AG20443 (cell line): ENCODE measurements around the gene SCAMP1.
"Not testable (repeated sequence)": the region's sequence is repeated elsewhere in the genome, so short reads cannot be mapped to it uniquely, and the experiment has no call there.

ENCODE experiments used
- DNase-seq: peaks from one replicate; pipeline ENCODE4 v3.0.0; 2012; ENCODE audit warnings: low spot score, mixed read lengths

SCAMP1 gene

GRCh38 chr5:78360924-78361630 is 660 bp downstream of the SCAMP1 start:
- peak; percentile 55 for DNase-seq

GRCh38 chr5:78361631-78361993 is 1.2 kb downstream of the SCAMP1 start:
- DNase-seq = no peak

GRCh38 chr5:78362220-78362619 is 1.8 kb downstream of the SCAMP1 start:
- no peak for DNase-seq

GRCh38 chr5:78364005-78364404 is 3.6 kb downstream of the SCAMP1 start:
- DNase-seq = no peak

GRCh38 chr5:78367318-78367991 is 7.0 kb downstream of the SCAMP1 start:
- DNase-seq = no peak

- no peak for DNase-seq
Observed at GRCh38 chr5:78369680-78370079, 9.3 kb downstream of the SCAMP1 start.

- DNase-seq = no peak
Observed at GRCh38 chr5:78373231-78373630, 12.8 kb downstream of the SCAMP1 start.

- no peak for DNase-seq
Observed at GRCh38 chr5:78376315-78376714, 15.9 kb downstream of the SCAMP1 start.

GRCh38 chr5:78377056-78377717 is 16.8 kb downstream of the SCAMP1 start:
- peak; percentile 28 for DNase-seq

GRCh38 chr5:78377718-78378105 is 17.3 kb downstream of the SCAMP1 start:
- no peak for DNase-seq

GRCh38 chr5:78387468-78388153 is 27.2 kb downstream of the SCAMP1 start:
- DNase-seq = no peak

GRCh38 chr5:78391357-78391756 is 30.9 kb downstream of the SCAMP1 start:
- not testable (repeated sequence) for DNase-seq

- no peak for DNase-seq
Observed at GRCh38 chr5:78397831-78398230, 37.4 kb downstream of the SCAMP1 start.

GRCh38 chr5:78399116-78399515 is 38.7 kb downstream of the SCAMP1 start:
- DNase-seq = no peak

- DNase-seq = no peak
Observed at GRCh38 chr5:78404682-78405293, 44.4 kb downstream of the SCAMP1 start.

- DNase-seq = peak; percentile 53
Observed at GRCh38 chr5:78405829-78406750, 45.7 kb downstream of the SCAMP1 start.

- DNase-seq = no peak
Observed at GRCh38 chr5:78407458-78407857, 47.0 kb downstream of the SCAMP1 start.

GRCh38 chr5:78411586-78411985 is 51.2 kb downstream of the SCAMP1 start:
- no peak for DNase-seq

GRCh38 chr5:78416677-78417425 is 56.4 kb downstream of the SCAMP1 start:
- DNase-seq = no peak

GRCh38 chr5:78419396-78419795 is 59.0 kb downstream of the SCAMP1 start:
- DNase-seq = no peak
